ENCODE results near the gene DCAF8.
A peak's percentile ranks its signal among the peaks of the same experiment; 100 is the strongest.

Gene DCAF8

DNA sequence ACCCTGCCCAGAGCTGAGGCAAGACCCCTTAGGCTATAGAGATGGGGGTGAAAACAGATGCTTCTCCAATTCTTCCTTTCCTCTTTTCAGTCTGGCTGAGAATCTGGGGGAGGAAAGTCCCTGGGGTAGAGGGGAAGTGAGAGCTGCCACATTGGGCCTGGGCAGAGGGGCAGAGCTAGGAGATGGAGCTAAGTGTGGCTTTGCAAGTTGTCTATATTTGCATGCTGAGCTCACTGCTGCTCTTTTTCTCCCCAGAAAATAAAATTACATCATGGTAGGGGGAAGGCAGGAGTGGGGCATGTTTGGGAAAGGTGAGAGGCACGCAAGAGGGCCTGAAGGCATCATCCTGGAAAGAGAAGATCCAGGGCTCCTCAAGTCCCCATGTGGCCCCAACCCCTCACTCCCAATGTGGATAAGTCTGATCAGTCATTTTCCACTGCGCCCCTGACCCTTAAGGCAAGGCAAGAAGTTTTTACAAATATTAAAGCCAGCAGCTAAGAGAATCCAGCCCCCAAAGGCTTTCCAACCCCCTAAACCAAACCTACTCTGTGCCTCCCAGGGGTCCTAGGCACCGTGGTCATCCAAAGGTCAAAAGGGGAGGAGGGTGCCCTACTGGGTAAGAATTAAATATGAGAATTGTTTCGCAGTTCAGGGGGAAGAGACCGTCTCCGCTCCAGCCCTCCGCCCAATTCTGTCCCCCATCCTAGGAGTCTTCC is 57.7 kb downstream of the DCAF8 start:
- Histone ChIP-seq H3F3A (ENCODE audit: insufficient read depth, low read length) (peaks cover 30% of the 10 kb centered on the region), H3K4me1 (ENCODE audit: low read length) (peaks cover 24% of the 10 kb centered on the region), H4K20me1 (ENCODE audit: insufficient read depth, low read length) (no peaks in the 10 kb centered on the region), H3K9me2 (replicated peaks; ENCODE audit: insufficient read depth, low read length) (no peaks in the 10 kb centered on the region), H2AFZ (ENCODE audit: low read length) (peak overlapping the region; percentile 81), H3K9ac (ENCODE audit: low read length) (peak overlapping the region; percentile 55), H3K27ac (ENCODE audit: low read length) (peak overlapping the region; percentile 86), H3K36me3 (replicated peaks; ENCODE audit: insufficient read depth, low read length) (no peaks in the 10 kb centered on the region), H3K79me2 (ENCODE audit: low read length) (peaks cover 43% of the 10 kb centered on the region), H3K27me3 (replicated peaks; ENCODE audit: insufficient read depth, low read length) (no peaks in the 10 kb centered on the region), H3K4me3 (ENCODE audit: low read length) (peak overlapping the region; percentile 48), H3K9me3 (replicated peaks; ENCODE audit: insufficient read depth, low read length) (no peaks in the 10 kb centered on the region), H3K4me2 (ENCODE audit: low read depth, low read length) (peak overlapping the region; percentile 80)
- TF ChIP-seq, protein P1, sequence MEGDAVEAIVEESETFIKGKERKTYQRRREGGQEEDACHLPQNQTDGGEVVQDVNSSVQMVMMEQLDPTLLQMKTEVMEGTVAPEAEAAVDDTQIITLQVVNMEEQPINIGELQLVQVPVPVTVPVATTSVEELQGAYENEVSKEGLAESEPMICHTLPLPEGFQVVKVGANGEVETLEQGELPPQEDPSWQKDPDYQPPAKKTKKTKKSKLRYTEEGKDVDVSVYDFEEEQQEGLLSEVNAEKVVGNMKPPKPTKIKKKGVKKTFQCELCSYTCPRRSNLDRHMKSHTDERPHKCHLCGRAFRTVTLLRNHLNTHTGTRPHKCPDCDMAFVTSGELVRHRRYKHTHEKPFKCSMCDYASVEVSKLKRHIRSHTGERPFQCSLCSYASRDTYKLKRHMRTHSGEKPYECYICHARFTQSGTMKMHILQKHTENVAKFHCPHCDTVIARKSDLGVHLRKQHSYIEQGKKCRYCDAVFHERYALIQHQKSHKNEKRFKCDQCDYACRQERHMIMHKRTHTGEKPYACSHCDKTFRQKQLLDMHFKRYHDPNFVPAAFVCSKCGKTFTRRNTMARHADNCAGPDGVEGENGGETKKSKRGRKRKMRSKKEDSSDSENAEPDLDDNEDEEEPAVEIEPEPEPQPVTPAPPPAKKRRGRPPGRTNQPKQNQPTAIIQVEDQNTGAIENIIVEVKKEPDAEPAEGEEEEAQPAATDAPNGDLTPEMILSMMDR (IDR thresholded peaks at IDR 0.05; ENCODE audit: low read length), result no peak
- no peak for TF ChIP-seq EZH2 (optimal IDR thresholded peaks at IDR 0.05; ENCODE audit: low read depth, low read length)
- TF ChIP-seq EZH2phosphoT487 (IDR thresholded peaks at IDR 0.05; ENCODE audit: low read length), result no peak
- DNase-seq, result peak; percentile 68

DNA sequence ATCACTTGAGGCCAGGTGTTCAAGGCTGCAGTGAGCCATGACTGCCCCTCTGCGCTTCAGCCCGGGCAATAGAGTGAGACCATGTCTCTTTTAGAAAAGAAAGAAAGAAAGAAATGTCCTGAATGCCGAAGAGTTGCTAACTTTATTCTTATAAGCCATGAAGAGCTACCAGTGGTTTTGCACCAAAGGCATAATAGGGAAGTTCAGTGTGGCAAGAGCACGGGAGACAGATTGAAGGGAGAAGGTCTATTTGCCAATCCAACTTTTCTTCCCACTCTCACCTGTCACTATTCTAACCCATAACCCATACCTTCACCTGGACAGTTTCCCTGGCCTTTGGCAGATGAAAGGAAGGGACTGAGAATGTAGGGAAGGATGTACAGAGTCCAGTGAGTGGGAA is 61.6 kb downstream of the DCAF8 start:
- H2AFZ ChIP-seq (ENCODE audit: low read length), result no peak overlapping the region
- no peak overlapping the region for H3K9ac ChIP-seq (ENCODE audit: low read length)
- peaks cover 5% of the 10 kb centered on the region for H3K79me2 ChIP-seq (ENCODE audit: low read length)
- no peaks in the 10 kb centered on the region for H3K9me3 ChIP-seq (replicated peaks; ENCODE audit: insufficient read depth, low read length)
- H3K4me3 ChIP-seq (ENCODE audit: low read length), result no peak overlapping the region
- H4K20me1 ChIP-seq (ENCODE audit: insufficient read depth, low read length), result no peaks in the 10 kb centered on the region
- peaks cover 16% of the 10 kb centered on the region for H3F3A ChIP-seq (ENCODE audit: insufficient read depth, low read length)
- H3K4me1 ChIP-seq (ENCODE audit: low read length), result peaks cover 18% of the 10 kb centered on the region
- TF ChIP-seq, protein P1 (IDR thresholded peaks at IDR 0.05; ENCODE audit: low read length), result no peak
- no peak for TF ChIP-seq EZH2phosphoT487 (IDR thresholded peaks at IDR 0.05; ENCODE audit: low read length)
- TF ChIP-seq EZH2 (optimal IDR thresholded peaks at IDR 0.05; ENCODE audit: low read depth, low read length), result no peak
- H3K27ac ChIP-seq (ENCODE audit: low read length), result no peak overlapping the region
- no peaks in the 10 kb centered on the region for H3K9me2 ChIP-seq (replicated peaks; ENCODE audit: insufficient read depth, low read length)
- no peaks in the 10 kb centered on the region for H3K27me3 ChIP-seq (replicated peaks; ENCODE audit: insufficient read depth, low read length)
- no peak for DNase-seq
- no peaks in the 10 kb centered on the region for H3K36me3 ChIP-seq (replicated peaks; ENCODE audit: insufficient read depth, low read length)
- no peak overlapping the region for H3K4me2 ChIP-seq (ENCODE audit: low read depth, low read length)

DNA sequence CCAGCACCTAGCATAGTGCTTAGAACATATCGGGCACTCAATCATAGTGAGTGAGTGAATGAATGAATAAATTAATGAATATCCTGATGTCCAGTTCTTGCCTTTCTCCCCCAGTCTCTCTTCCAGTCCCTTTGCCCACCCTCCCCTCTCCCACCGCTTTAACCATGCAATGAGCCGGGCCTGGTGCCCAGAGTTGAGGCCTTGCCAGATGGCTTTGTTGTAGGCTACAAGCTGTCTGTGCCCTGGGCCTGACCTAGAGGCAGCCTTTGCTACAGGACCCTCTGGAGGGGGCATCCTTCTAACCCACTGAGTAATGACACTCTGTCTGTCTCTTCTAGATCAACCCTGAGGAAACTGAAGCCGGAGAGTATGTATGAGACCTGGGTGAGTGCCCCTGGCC is 65.1 kb downstream of the DCAF8 start:
- Histone ChIP-seq H3K27ac (ENCODE audit: low read length) (no peak overlapping the region), H3K36me3 (replicated peaks; ENCODE audit: insufficient read depth, low read length) (no peaks in the 10 kb centered on the region), H3K9me3 (replicated peaks; ENCODE audit: insufficient read depth, low read length) (no peaks in the 10 kb centered on the region), H3K79me2 (ENCODE audit: low read length) (no peaks in the 10 kb centered on the region), H3F3A (ENCODE audit: insufficient read depth, low read length) (no peaks in the 10 kb centered on the region), H3K9ac (ENCODE audit: low read length) (no peak overlapping the region), H2AFZ (ENCODE audit: low read length) (no peak overlapping the region), H3K4me2 (ENCODE audit: low read depth, low read length) (no peak overlapping the region), H3K27me3 (replicated peaks; ENCODE audit: insufficient read depth, low read length) (no peaks in the 10 kb centered on the region), H3K4me3 (ENCODE audit: low read length) (no peak overlapping the region), H4K20me1 (ENCODE audit: insufficient read depth, low read length) (no peaks in the 10 kb centered on the region), H3K4me1 (ENCODE audit: low read length) (peaks cover 7% of the 10 kb centered on the region; the same call in 1 of the 2 replicates), H3K9me2 (replicated peaks; ENCODE audit: insufficient read depth, low read length) (no peaks in the 10 kb centered on the region)
- no peak for DNase-seq
- TF ChIP-seq EZH2 (optimal IDR thresholded peaks at IDR 0.05; ENCODE audit: low read depth, low read length), result no peak
- TF ChIP-seq, protein P1 (IDR thresholded peaks at IDR 0.05; ENCODE audit: low read length), result no peak
- TF ChIP-seq EZH2phosphoT487 (IDR thresholded peaks at IDR 0.05; ENCODE audit: low read length), result no peak

Measured in MM.1S (cell line).